Kasumi-1 (cell line): Measurements from ENCODE around the gene DSC1.
"Not testable (repeated sequence)": the region's sequence is repeated elsewhere in the genome, so short reads cannot be mapped to it uniquely, and the experiment has no call there.

Experiments used
- DNase-seq, 2 experiments: peaks; one replicate each; lab custom pipeline; 2025; lab: John Stamatoyannopoulos, UW

DSC1 gene

GRCh38 chr18:31176531-31176930 lies 13.9 kb upstream of the DSC1 start:
- no peak for DNase-seq

GRCh38 chr18:31171144-31171839 lies 8.6 kb upstream of the DSC1 start:
- no peak for DNase-seq

- no peak for DNase-seq
These were observed 7.7 kb upstream of the DSC1 start for GRCh38 chr18:31170335-31170734.

GRCh38 chr18:31162419-31162793 lies 250 bp downstream of the DSC1 start:
- DNase-seq = no peak

GRCh38 chr18:31161757-31162418 lies 768 bp downstream of the DSC1 start:
- no peak for DNase-seq

- no peak for DNase-seq
These were observed 5.6 kb downstream of the DSC1 start for GRCh38 chr18:31156821-31157763.

- no peak for DNase-seq
These were observed 7.2 kb downstream of the DSC1 start for GRCh38 chr18:31155498-31155897.

- DNase-seq = no peak
These were observed 8.5 kb downstream of the DSC1 start for GRCh38 chr18:31154181-31154580.

GRCh38 chr18:31149351-31149750 lies 13.3 kb downstream of the DSC1 start:
- DNase-seq = no peak

- DNase-seq = no peak
These were observed 14.1 kb downstream of the DSC1 start for GRCh38 chr18:31148600-31148999.

- DNase-seq = no peak
These were observed 15.8 kb downstream of the DSC1 start for GRCh38 chr18:31146809-31147208.

- no peak for DNase-seq
These were observed 19.6 kb downstream of the DSC1 start for GRCh38 chr18:31143025-31143424.

- no peak for DNase-seq
These were observed 23.9 kb downstream of the DSC1 start for GRCh38 chr18:31138709-31139108.

- DNase-seq = no peak
These were observed 27.6 kb downstream of the DSC1 start for GRCh38 chr18:31134988-31135529.

GRCh38 chr18:31129398-31130115 lies 33.1 kb downstream of the DSC1 start:
- DNase-seq = no peak

- DNase-seq = no peak
These were observed 36.8 kb downstream of the DSC1 start for GRCh38 chr18:31125878-31126277.

- DNase-seq = not testable (repeated sequence)
These were observed 39.5 kb downstream of the DSC1 start for GRCh38 chr18:31123125-31123524.

GRCh38 chr18:31120594-31120993 lies 42.1 kb downstream of the DSC1 start:
- no peak for DNase-seq

- DNase-seq = no peak
These were observed 45.6 kb downstream of the DSC1 start for GRCh38 chr18:31116853-31117595.

GRCh38 chr18:31112804-31113203 lies 49.9 kb downstream of the DSC1 start:
- DNase-seq = no peak

GRCh38 chr18:31105733-31106132 lies 56.9 kb downstream of the DSC1 start:
- no peak for DNase-seq
